Dedifferentiated amniotic fluid mesenchymal stem cell (primary cell): ENCODE data around the gene MMP11.

Experiments used
- DNase-seq: peaks from one replicate; pipeline ENCODE4 v3.0.0-alpha.2; 2016; ENCODE audit errors: extremely low spot score

MMP11 gene

DNA sequence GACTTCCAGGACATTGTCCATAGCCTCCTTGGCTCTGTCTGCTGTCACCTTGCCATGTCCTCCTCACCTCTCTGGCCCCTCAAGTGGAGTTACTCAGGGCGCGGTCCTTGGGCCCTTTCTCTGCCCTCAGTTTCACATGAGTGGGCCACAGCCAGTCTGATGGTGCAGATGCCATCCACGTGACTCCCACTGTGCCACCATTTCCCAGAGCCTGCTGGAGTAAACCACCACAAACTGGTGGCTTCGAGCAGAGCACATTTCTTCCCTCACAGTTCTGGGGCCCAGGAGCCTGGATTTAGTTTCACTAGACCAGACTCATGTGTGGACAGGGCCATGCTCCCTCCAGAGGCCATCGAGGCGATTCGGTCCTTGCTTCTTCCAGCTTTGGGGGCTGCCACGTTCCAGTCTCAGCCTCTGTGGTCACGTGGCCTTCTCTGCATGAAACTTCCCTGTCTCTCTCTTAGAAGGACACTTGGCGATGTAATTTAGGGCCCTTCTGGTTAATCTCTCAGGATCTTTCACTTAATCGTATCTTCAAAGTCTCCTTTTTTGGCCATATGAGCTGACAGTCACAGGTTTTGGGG is 28.7 kb downstream of the MMP11 start:
- no peak for DNase-seq

DNA sequence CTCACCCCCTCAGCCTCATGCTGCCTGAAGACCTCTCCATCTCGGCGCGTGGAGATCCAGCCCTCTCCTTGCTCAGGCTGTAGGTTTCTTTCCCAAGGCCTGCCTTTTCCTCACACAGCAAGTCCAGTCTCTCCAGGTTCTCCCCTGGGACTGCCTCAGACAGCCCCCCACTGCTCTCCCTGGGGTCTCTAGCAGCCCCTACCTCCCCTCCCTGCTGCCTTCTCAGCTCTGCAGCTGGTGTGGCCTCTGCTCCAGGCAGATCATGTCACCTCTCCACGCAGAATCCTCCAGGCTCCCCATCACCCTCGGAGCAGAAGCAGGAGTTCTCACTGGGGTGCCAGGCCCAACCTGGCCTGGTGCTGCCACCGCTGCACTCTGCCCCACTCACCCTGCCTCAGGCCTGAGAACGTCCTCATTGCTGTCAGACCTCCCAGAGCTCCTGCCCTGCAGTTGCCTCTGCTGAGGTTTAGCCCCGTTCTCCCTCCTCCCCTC is 29.3 kb downstream of the MMP11 start:
- no peak for DNase-seq

DNA sequence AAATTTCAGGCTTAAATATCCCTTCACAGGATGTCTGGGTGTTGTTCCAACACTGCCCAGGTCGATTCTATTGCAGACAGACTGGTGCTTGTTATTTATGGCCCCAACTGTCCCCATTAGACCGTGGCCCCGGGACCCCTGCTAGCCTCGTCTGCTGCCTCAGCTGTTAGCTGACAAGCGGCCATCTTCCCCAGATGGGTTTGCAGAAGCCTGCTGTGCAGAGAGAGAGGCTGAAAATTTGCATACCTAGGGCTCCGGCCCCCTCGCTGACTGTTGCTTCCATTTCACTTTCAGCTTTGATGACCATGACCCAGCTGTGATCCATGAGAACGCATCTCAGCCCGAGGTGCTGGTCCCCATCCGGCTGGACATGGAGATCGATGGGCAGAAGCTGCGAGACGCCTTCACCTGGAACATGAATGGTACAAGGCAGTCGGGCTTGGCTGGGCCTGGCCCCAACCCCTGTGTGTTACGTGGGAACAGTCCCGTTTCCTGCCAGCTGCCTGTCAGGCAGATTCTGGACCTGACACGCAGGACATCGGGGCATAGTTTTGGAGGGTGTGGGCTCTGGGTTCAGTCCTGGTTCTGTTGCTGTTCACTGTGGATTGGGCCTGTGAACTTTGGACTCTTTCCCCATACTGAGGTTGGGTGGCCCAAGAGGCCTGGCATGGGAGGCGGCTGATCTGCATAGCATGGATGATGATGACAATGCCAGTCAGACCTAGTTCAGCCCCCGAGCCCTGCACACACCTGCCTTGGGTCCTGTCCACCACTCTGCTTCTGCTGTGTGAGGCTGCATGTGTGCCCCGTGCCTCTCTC is 30.6 kb downstream of the MMP11 start:
- no peak for DNase-seq

DNA sequence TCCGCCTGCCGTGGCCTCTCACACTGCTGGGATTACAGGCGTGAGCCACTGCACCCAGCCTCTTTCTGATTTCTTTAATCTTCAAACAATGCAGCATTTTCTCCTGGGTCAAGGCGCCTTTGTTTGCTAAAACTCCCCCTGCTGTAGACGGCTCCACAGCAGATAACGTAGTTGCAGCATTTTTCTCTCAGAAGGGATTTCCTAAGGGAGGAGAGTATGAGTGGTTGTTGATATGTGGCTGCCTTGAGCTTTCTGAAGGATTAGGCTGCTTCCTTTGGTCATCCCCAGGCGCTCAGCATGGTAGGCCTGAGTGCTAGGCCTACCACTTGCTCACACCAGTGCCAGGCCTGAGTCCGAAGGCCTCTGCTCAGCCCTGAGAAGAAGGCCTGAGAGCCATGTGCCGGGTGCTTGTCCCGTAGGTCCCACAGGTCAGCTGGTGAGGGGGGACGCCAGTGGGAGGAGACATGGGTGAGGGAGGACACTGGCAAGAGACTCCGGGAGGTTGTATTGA is 32.2 kb downstream of the MMP11 start:
- DNase-seq: no peak

DNA sequence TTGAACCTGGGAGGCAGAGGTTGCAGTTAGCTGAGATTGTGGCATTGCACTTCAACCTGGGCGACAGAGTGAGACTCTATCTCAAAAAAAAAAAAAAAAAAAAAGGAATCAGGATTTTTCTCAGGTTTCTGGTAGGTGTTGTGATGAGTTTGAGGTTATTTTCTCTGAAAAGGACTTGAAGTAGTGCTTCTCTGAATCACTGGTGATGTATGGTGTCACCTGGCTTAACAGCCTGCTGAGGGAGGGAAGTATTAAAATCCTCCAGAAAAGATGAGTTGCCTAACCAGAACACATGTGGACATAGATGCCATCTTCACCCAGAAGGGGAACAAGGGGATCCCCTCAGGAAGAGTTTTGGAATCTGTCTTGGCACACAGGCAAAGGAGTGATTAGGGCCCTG is 34.2 kb downstream of the MMP11 start:
- DNase-seq: no peak

DNA sequence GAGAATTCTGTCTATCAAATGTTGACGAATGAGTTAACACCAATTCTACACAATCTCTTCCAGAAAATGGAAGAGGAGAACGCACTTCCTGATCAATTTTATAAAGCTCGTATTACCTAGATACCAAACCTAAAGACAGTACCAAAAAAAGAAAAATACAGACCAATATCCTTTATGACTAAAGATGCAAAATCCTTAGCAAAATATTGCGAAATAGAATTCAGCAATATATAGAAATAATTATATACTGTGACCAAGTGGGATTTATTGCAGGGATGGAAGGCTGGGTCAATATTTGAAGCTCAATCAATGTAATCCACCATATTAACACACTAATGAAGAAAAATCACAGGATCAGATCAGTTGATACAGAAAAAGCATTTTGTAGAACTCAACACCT is 39.7 kb downstream of the MMP11 start:
- no peak for DNase-seq

DNA sequence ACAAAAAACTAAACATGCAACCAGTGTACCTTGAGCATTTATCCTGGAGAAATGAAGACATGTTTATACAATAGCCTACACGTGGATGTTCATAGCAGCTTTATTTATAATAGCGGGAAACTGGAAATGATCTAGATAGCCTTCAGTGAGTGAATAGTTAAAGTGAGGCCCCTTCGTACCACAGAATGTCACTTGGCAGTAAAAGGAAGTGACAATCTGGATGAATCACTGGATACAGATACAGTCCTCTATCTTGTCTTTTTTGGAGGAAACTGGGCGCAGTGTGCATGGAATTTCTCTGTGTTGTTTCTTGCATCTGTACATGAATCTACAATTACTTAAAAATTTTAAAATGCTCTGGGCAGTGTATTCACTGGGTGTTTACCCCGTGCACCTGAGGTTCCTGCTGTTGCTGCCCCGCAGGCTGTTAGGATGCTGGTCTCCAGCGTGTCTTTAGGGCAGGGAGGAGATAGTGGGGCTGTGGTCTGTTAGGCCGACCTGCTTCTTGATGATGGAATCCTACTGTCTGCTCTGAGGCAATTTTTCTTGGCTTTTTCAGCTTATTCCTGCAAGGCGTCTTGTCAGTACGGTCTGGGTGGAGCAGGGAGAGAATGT is 43.0 kb downstream of the MMP11 start:
- DNase-seq: no peak

DNA sequence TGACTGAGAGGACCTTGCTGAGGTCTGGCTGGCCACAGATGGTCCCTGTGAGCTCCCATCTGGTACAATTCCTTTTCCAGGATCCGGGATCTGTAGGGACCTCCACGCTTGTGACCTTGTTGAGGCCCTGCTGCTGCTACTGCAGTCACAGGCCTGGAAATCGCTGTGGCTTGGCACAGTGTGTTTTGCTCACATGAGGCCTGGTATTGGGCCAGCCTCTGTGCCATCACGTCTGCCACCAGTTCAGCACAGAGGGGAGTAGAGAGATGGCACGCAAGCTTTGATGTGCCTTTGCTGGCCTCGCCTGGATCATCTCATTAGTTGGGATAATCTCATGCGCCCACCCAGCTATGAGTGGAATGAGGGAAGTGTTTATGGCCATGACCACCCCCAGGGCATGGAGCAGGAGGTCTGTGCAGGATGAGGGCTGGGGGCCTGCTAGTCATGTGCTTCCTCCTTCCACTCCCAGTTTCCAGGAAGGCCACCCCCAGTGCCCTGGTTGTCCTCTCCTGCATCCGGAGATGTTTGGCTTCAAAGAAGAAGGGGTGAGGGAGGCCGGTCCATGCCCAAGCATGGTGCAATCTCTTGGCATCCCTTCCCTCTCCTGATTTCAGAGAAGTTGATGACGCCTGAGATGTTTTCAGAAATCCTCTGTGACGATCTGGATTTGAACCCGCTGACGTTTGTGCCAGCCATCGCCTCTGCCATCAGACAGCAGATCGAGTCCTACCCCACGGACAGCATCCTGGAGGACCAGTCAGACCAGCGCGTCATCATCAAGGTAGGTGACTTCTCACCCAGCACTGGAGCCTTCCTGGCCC is 43.7 kb downstream of the MMP11 start:
- DNase-seq: no peak

DNA sequence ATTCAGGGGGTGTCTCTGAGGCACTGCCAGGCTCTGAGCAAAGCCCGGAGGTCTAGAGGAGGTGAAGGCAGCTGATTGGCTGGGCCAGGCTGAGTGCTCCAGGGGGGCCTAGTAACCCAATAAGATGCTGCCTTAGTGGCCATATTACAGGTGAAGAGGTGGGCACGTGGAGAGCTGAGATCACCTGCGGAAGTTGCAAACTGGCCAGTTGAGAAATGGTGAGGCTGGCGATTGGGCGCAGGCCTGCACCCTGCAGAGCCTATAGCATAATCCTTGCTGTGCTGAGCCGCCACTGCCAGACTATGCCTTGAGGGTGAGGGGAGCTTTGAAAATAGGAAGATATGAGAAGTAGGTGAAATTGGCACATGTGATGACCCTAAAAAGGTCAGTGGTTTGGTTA is 44.5 kb downstream of the MMP11 start:
- DNase-seq: no peak

DNA sequence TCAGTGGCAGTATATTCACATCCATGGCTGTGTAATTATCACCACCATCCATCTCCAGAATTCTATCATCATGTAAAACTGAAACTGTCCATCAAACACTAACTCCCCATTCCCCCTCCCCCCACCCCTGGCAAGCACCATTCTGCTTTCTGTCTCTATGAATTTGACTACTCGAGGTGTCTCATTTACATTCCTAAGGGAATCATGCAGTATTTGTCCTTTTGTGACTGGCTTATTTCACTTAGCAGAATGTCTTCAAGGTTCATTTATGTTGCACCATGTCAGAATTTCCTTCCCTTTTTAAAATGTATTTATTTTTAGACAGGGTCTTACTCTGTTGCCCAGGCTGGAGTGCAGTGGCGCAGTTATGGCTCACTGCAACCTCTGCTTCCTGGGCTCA is 45.9 kb downstream of the MMP11 start:
- no peak for DNase-seq

DNA sequence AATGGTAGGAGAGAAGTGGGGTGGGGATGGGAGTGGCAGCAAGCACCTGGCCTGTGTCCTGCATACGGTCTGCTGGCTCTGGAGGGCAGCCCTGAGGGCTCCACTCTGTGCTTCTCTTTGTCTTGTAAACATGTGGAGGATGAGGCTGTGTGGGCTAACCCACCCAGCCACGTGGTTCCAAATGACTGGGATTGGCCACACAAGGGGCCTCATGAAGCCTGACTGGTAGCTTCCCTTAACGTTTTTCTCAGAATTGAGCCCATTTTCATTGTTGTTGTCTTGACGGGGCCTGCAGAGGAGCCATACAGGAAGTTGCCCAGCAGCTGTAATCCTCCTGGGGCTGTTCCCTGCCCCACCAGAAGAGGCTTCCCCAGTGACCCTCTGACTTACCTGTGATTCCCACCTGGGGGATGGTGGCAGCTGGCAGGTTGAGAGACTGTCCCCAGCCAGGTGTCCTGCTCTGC is 48.1 kb downstream of the MMP11 start:
- DNase-seq: no peak

DNA sequence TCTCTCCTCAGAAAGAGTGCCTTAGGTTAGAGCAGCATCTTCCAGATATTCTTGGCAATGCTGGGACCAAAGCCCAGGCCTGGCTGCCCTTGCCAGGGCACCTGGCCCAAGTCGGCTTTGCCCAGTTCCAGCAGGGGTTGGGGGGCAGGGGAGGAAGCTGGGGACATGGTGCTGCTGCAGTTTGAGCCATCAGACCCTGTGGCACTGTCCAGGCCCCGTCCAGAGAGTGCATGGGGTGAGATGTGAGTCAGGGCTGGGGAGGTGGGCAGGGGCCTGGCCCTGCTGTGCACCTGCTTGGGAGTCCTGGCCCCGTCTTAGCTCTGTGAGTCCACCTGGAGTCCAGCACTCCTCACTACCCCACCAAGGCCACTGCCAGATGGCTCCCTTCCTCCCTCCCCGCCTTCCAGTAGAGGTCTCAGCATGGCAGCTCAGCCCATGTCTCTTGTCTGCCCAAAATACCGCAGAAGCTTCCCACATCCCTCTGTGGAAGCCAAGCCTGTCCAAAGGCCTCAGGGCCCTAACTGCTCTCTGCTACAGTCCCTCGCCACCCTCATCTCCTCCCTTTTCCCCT is 49.5 kb downstream of the MMP11 start:
- DNase-seq: no peak

DNA sequence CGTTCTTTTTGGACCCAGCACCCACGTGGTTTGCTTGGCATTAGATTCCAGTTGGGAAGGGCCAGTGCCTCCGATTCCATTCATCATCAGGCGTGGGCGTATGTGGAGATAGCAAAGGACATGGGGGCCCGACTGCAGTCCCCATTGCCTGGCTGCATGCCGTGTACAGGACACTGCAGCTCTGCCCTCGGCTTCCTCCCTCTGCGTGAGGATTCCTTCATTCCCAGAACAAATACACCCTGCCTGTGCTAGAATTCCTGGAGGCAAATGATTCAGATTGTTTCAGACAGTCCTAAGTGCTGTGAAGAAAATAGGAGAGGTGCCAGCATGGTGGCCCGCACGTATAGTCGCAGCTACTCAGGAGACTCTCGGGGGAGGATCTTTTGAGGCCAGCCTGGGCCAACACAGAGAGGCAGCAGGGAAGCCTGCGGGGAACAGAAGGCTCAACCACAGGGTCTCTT is 50.7 kb downstream of the MMP11 start:
- no peak for DNase-seq

DNA sequence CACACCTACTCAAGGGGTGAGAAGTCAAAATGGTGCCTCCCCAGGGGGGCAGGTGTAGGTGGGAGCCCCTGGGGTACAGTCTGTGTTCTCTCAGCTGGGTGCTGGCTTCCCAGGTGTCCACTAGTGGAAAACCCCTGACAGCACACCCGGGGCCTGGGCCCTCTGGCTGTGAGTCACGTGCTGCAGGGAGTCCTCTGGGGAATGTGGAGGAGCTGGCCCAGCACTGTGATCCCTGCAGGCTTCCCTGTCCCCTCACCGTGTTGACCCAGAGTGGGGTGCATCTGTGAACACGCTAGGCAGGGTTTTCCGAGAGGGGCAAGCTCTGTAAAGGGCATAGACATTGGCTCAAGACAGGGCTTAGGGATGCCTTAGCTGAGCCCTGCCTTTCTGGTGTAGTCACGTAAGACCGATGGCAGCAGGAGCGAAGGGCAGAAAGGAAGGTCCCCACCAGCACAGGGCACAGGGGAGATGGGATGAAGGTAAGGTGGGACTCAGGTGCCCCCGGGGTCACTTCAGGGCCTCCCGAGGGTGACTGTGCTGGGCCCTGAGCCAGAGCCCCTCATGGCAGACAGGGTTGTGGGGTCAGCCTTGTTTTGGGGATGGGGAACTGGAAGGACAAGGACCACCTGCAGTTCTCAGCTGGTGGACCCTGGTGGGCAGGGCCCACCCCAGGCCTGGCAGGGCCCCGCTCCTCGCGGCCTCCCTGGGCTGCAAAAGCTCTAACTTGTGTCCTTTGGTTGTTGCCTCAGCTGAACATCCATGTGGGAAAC is 52.0 kb downstream of the MMP11 start:
- no peak for DNase-seq

DNA sequence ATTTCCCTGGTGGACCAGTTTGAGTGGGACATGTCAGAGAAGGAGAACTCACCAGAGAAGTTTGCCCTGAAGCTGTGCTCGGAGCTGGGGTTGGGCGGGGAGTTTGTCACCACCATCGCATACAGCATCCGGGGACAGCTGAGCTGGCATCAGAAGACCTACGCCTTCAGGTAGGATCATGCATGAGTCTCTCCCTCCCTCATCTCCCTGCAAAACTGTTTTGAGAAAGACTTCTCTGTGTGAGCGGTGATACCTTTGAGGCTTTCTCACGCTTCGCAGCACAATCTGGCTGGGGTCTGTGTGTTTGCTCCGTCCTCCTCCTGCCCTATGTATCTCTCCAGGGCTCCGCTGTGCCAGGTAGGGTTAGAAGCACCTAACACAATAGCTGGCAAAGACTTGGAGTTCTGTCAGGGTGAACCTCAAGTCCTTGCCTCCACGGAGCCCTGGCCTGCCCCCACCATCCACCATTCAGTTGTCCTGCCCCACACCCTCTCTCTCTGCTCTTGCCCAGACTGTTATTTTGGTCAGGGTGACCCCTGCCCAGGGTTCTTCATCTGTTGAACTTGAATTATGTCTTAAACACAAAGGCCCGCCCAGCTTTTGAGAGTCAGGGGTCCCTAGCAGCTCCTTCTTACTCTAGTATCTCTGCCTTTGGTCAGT is 52.7 kb downstream of the MMP11 start:
- no peak for DNase-seq

DNA sequence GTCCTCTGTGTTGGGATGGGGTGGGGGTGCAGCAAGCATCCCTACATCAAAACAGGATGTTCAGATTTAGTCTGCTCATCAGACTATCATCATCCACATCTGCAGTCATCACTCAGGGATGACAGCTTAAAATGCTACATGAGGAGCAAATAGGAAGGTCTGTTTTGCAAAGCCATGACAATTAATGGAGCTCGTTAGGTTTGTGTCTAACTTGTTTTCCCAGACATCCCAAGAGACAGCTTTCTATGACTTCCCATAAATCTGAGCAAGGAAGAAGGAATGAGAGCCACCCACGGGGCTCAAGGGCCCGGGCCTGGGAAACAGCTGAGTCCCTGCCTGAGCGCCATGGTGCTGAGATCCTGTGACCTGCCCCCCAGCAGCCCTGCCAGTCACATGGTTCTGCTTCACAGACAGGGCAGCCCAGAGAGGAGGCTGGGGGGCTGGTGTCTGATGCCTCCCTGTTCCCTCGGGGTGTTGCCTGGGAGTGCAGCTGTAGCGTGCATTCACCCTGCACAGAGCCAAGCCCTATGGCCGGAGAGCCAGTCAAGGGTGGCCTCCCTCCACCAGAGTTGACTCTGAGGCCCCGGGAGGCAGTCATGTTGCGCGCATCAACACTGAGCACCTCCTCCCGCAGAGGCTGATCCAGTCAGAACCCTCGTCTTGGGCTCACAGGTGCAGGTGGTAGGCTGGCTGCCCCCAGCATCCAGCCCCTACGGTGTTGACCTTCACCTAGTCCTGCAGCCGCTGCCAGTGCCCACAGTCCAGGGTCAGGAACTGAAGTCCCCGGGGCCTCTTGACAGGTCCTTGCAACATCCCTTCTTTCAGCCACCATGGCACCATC is 54.1 kb downstream of the MMP11 start:
- DNase-seq: no peak

DNA sequence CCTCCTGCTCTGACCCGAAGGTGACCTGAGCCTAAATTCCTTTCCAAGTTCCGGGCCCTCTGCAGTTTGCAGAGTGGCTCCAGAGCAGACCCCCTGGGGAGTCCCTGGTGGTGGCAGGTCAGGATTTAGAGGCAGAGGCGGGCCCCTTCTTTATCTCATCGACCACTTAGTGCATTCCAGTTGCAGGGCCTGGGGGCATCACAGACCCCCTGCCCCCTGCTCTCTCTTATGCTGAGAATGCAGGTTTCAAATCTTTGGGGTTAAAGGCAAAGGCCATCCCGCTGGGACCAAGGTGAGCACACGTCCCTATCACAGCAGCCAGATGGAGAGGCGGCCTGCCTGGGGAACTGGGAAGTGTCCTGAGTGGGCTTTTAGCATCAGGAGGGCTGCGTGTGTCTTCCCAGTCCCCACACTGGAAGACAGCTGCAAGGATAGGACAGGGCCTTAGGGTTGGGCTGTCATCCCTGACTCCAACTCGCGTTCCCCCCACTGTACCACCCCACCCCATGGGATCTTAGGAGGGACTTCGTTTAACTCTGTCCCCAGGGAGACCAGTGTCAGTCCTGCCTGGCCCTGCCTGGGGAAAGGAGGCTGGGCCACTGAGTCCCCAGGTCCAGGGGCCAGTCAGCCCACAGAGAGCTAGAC is 54.8 kb downstream of the MMP11 start:
- no peak for DNase-seq

DNA sequence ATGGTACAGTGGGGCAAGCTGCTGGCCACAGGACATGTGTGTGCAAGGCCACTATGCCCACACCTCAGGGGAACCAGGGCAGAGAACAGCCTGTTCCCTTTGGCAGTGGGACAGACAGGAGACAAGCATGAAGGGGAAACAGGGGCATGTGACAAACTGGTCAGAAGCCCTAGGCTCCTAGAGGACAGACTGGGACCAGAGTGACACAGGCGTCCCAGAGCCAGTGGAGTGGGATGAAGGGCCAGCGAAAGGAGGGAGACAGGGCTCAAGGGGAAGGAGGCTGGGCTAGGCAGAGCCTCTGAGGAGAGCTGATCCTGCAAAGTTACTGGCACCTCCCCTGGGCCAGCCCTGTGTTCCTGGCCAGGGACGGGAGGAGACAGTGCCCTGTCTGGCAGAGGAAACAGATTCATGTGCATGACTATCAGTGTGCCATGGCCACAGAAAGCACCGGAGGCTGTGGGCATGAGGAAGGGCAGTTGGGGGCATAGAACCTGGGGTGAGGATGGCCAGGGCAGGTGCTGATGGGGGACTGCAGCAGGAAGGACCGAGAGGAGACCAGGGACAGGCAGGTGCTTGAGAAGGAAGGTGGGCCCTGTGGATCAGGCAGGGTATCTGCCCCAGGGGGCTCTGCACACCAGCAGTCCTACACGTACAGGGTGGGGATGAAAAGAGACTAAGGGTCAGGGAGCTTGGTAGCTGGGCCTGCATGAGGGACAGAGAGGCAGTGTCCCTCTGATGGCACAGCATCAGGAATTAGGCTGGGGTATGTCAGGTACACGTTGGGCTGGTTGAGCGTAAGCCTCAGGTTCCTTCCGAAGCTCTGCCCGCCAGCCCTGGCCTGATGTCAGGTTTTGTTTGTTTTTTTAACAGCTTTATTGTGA is 56.4 kb downstream of the MMP11 start:
- no peak for DNase-seq
